Measurements from ENCODE around the gene UBR3.
"Not testable (repeated sequence)": the region's sequence is repeated elsewhere in the genome, so short reads cannot be mapped to it uniquely, and the experiment has no call there.

UBR3 gene

GRCh38 chr2:170098626-170099312 lies 271.5 kb downstream of the UBR3 start:
- no peak overlapping the region for H2AFZ ChIP-seq (ENCODE audit: low read length, unreplicated experiment)

GRCh38 chr2:170101789-170102188 lies 274.5 kb downstream of the UBR3 start:
- Histone ChIP-seq H3K79me2 (ENCODE audit: control insufficient read depth, insufficient read depth, low read length, unreplicated experiment) (no peaks in the 10 kb centered on the region), H3K4me3 (ENCODE audit: low read depth, low read length) (no peak overlapping the region), H3K27me3 (ENCODE audit: insufficient read depth, low read length) (no peaks in the 10 kb centered on the region), H2AFZ (ENCODE audit: low read length, unreplicated experiment) (no peak overlapping the region), H3K27ac (ENCODE audit: low read depth, low read length) (no peak overlapping the region), H3K36me3 (ENCODE audit: insufficient read depth, low read length) (no peaks in the 10 kb centered on the region), H3K4me1 (ENCODE audit: control insufficient read depth, insufficient read depth, low read length, unreplicated experiment) (no peaks in the 10 kb centered on the region)

More at GRCh38 chr2:170098626-170099312, 271.5 kb downstream of the UBR3 start:
- no peaks in the 10 kb centered on the region for H3K79me2 ChIP-seq (ENCODE audit: control insufficient read depth, insufficient read depth, low read length, unreplicated experiment)
- no peaks in the 10 kb centered on the region for H3K4me1 ChIP-seq (ENCODE audit: control insufficient read depth, insufficient read depth, low read length, unreplicated experiment)
- no peak overlapping the region for H3K27ac ChIP-seq (ENCODE audit: low read depth, low read length)
- no peaks in the 10 kb centered on the region for H3K36me3 ChIP-seq (ENCODE audit: insufficient read depth, low read length)
- no peaks in the 10 kb centered on the region for H3K27me3 ChIP-seq (ENCODE audit: insufficient read depth, low read length)
- H3K4me3 ChIP-seq (ENCODE audit: low read depth, low read length): no peak overlapping the region

- Histone ChIP-seq H3K79me2 (ENCODE audit: control insufficient read depth, insufficient read depth, low read length, unreplicated experiment) (no peaks in the 10 kb centered on the region), H2AFZ (ENCODE audit: low read length, unreplicated experiment) (no peak overlapping the region), H3K4me1 (ENCODE audit: control insufficient read depth, insufficient read depth, low read length, unreplicated experiment) (no peaks in the 10 kb centered on the region), H3K27ac (ENCODE audit: low read depth, low read length) (no peak overlapping the region), H3K27me3 (ENCODE audit: insufficient read depth, low read length) (no peaks in the 10 kb centered on the region), H3K4me3 (ENCODE audit: low read depth, low read length) (no peak overlapping the region), H3K36me3 (ENCODE audit: insufficient read depth, low read length) (no peaks in the 10 kb centered on the region)
These were observed 279.0 kb downstream of the UBR3 start for GRCh38 chr2:170106102-170106840.

- Histone ChIP-seq H3K4me3 (ENCODE audit: low read depth, low read length) (no peak overlapping the region), H3K79me2 (ENCODE audit: control insufficient read depth, insufficient read depth, low read length, unreplicated experiment) (no peaks in the 10 kb centered on the region), H3K27ac (ENCODE audit: low read depth, low read length) (no peak overlapping the region), H2AFZ (ENCODE audit: low read length, unreplicated experiment) (no peak overlapping the region), H3K27me3 (ENCODE audit: insufficient read depth, low read length) (no peaks in the 10 kb centered on the region), H3K36me3 (ENCODE audit: insufficient read depth, low read length) (no peaks in the 10 kb centered on the region), H3K4me1 (ENCODE audit: control insufficient read depth, insufficient read depth, low read length, unreplicated experiment) (no peaks in the 10 kb centered on the region)
These were observed 286.1 kb downstream of the UBR3 start for GRCh38 chr2:170113168-170113894.

- H3K36me3 ChIP-seq (ENCODE audit: insufficient read depth, low read length): no peaks in the 10 kb centered on the region
- no peak overlapping the region for H3K4me3 ChIP-seq (ENCODE audit: low read depth, low read length)
- no peaks in the 10 kb centered on the region for H3K4me1 ChIP-seq (ENCODE audit: control insufficient read depth, insufficient read depth, low read length, unreplicated experiment)
- H3K27ac ChIP-seq (ENCODE audit: low read depth, low read length): no peak overlapping the region
- H3K79me2 ChIP-seq (ENCODE audit: control insufficient read depth, insufficient read depth, low read length, unreplicated experiment): no peaks in the 10 kb centered on the region
- no peaks in the 10 kb centered on the region for H3K27me3 ChIP-seq (ENCODE audit: insufficient read depth, low read length)
- no peak overlapping the region for H2AFZ ChIP-seq (ENCODE audit: low read length, unreplicated experiment)
These were observed 288.4 kb downstream of the UBR3 start for GRCh38 chr2:170115501-170116229.

- H3K36me3 ChIP-seq (ENCODE audit: insufficient read depth, low read length): no peaks in the 10 kb centered on the region
These were observed 291.4 kb downstream of the UBR3 start for GRCh38 chr2:170118641-170119040.

GRCh38 chr2:170119326-170119725 lies 292.1 kb downstream of the UBR3 start:
- H3K27ac ChIP-seq (ENCODE audit: low read depth, low read length); H3K4me3 ChIP-seq (ENCODE audit: low read depth, low read length); H3K79me2 ChIP-seq (ENCODE audit: control insufficient read depth, insufficient read depth, low read length, unreplicated experiment); H2AFZ ChIP-seq (ENCODE audit: low read length, unreplicated experiment); H3K4me1 ChIP-seq (ENCODE audit: control insufficient read depth, insufficient read depth, low read length, unreplicated experiment); H3K36me3 ChIP-seq (ENCODE audit: insufficient read depth, low read length); H3K27me3 ChIP-seq (ENCODE audit: insufficient read depth, low read length): not testable (repeated sequence)

More at GRCh38 chr2:170118641-170119040, 291.4 kb downstream of the UBR3 start:
- Histone ChIP-seq H3K4me3 (ENCODE audit: low read depth, low read length) (no peak overlapping the region), H3K27ac (ENCODE audit: low read depth, low read length) (no peak overlapping the region), H3K79me2 (ENCODE audit: control insufficient read depth, insufficient read depth, low read length, unreplicated experiment) (no peaks in the 10 kb centered on the region), H3K4me1 (ENCODE audit: control insufficient read depth, insufficient read depth, low read length, unreplicated experiment) (peaks cover 8% of the 10 kb centered on the region), H2AFZ (ENCODE audit: low read length, unreplicated experiment) (no peak overlapping the region), H3K27me3 (ENCODE audit: insufficient read depth, low read length) (no peaks in the 10 kb centered on the region)

- Histone ChIP-seq H3K27me3 (ENCODE audit: insufficient read depth, low read length) (no peaks in the 10 kb centered on the region), H3K79me2 (ENCODE audit: control insufficient read depth, insufficient read depth, low read length, unreplicated experiment) (no peaks in the 10 kb centered on the region), H3K36me3 (ENCODE audit: insufficient read depth, low read length) (no peaks in the 10 kb centered on the region), H2AFZ (ENCODE audit: low read length, unreplicated experiment) (no peak overlapping the region), H3K27ac (ENCODE audit: low read depth, low read length) (no peak overlapping the region), H3K4me1 (ENCODE audit: control insufficient read depth, insufficient read depth, low read length, unreplicated experiment) (peaks cover 8% of the 10 kb centered on the region), H3K4me3 (ENCODE audit: low read depth, low read length) (no peak overlapping the region)
These were observed 294.4 kb downstream of the UBR3 start for GRCh38 chr2:170121689-170122088.

- no peak overlapping the region for H2AFZ ChIP-seq (ENCODE audit: low read length, unreplicated experiment)
- H3K79me2 ChIP-seq (ENCODE audit: control insufficient read depth, insufficient read depth, low read length, unreplicated experiment): no peaks in the 10 kb centered on the region
- H3K36me3 ChIP-seq (ENCODE audit: insufficient read depth, low read length): no peaks in the 10 kb centered on the region
- H3K4me1 ChIP-seq (ENCODE audit: control insufficient read depth, insufficient read depth, low read length, unreplicated experiment): peaks cover 8% of the 10 kb centered on the region
- H3K27ac ChIP-seq (ENCODE audit: low read depth, low read length): no peak overlapping the region
- no peak overlapping the region for H3K4me3 ChIP-seq (ENCODE audit: low read depth, low read length)
- H3K27me3 ChIP-seq (ENCODE audit: insufficient read depth, low read length): no peaks in the 10 kb centered on the region
These were observed 295.8 kb downstream of the UBR3 start for GRCh38 chr2:170122883-170123547.

- H3K4me1 ChIP-seq (ENCODE audit: control insufficient read depth, insufficient read depth, low read length, unreplicated experiment): peaks cover 8% of the 10 kb centered on the region
- H3K27me3 ChIP-seq (ENCODE audit: insufficient read depth, low read length): no peaks in the 10 kb centered on the region
- no peak overlapping the region for H3K27ac ChIP-seq (ENCODE audit: low read depth, low read length)
- H3K36me3 ChIP-seq (ENCODE audit: insufficient read depth, low read length): no peaks in the 10 kb centered on the region
- H2AFZ ChIP-seq (ENCODE audit: low read length, unreplicated experiment): no peak overlapping the region
- H3K79me2 ChIP-seq (ENCODE audit: control insufficient read depth, insufficient read depth, low read length, unreplicated experiment): no peaks in the 10 kb centered on the region
- H3K4me3 ChIP-seq (ENCODE audit: low read depth, low read length): no peak overlapping the region
These were observed 296.3 kb downstream of the UBR3 start for GRCh38 chr2:170123593-170123992.
